Left ventricle myocardium inferior (tissue), 1 donor: ENCODE results near the gene NPIPA1. TPM values are rescaled to one million over a fixed set of nuclear protein-coding genes. Genes with fewer than 3 reads are reported as not detected.
"Not testable (repeated sequence)": the region's sequence is repeated elsewhere in the genome, so short reads cannot be mapped to it uniquely, and the experiment has no call there.

Experiments
- DNase-seq: peaks from one replicate; pipeline ENCODE4 v3.0.0-alpha.2; 2020
- H3K27ac ChIP-seq: fragments of 200-600 bp; replicated peaks from 2 replicates; pipeline ENCODE4 v1.8.0; 2021
- H3K27me3 ChIP-seq: fragments of 200-600 bp; 2 replicates; pipeline ENCODE4 v1.8.0; 2021; ENCODE audit warnings: low read depth
- H3K36me3 ChIP-seq: fragments of 200-600 bp; 2 replicates; pipeline ENCODE4 v1.8.0; 2021
- H3K4me1 ChIP-seq: fragments of 200-600 bp; 2 replicates; pipeline ENCODE4 v1.8.0; 2021
- H3K4me3 ChIP-seq: fragments of 200-600 bp; 2 replicates; pipeline ENCODE4 v1.8.0; 2021; ENCODE audit warnings: mild to moderate bottlenecking, moderate library complexity
- H3K9me3 ChIP-seq: fragments of 200-600 bp; replicated peaks from 2 replicates; pipeline ENCODE4 v1.8.0; 2021
- CTCF ChIP-seq: fragments of 200-600 bp; IDR thresholded peaks from 2 replicates; pipeline ENCODE4 v1.8.0; 2021; ENCODE audit warnings: antibody characterized with exemption, mild to moderate bottlenecking, borderline replicate concordance
- intact Hi-C: fragments of 100-400 bp; cut with micrococcal nuclease; formaldehyde crosslinking; loops from one replicate; pipeline ENCODE4 v1.11.0; 2022
- total RNA-seq: library from RNA; stranded (reverse); fragmentation: NEBNext Ultra II Directional; extraction: Animal tissue kit (Norgen Biotek cat#: 25700); gene quantifications from one replicate; pipeline ENCODE4 v1.2.1, GENCODE V29; 2021
- donor health status: DM: no; HTN: yes; CAD: no; lungs with severe emphysema.

NPIPA1 gene
- total RNA-seq, 1 donor from 2014 or later = 49.2 TPM

GRCh38 chr16:14963281-14964173 lies 26.3 kb downstream of the NPIPA1 start:
- Histone ChIP-seq H3K36me3 (no peaks in the 10 kb centered on the region), H3K4me3 (no peak overlapping the region), H3K4me1 (no peaks in the 10 kb centered on the region), H3K27me3 (no peaks in the 10 kb centered on the region), H3K27ac (no peak overlapping the region), H3K9me3 (peaks cover 8% of the 10 kb centered on the region)
- DNase-seq = no peak
- intact Hi-C loops = no loop called here
- no peak for TF ChIP-seq CTCF

- Histone ChIP-seq H3K4me3 (no peak overlapping the region), H3K36me3 (no peaks in the 10 kb centered on the region), H3K27ac (no peak overlapping the region), H3K27me3 (no peaks in the 10 kb centered on the region), H3K9me3 (peaks cover 8% of the 10 kb centered on the region), H3K4me1 (no peaks in the 10 kb centered on the region)
- intact Hi-C loops = no loop called here
- no peak for DNase-seq
- no peak for TF ChIP-seq CTCF
Observed at GRCh38 chr16:14965328-14965727, 28.1 kb downstream of the NPIPA1 start.

- H3K9me3 ChIP-seq, DNase-seq, H3K36me3 ChIP-seq, H3K27ac ChIP-seq, intact Hi-C loops, H3K27me3 ChIP-seq, H3K4me1 ChIP-seq, H3K4me3 ChIP-seq: not testable (repeated sequence)
Observed at GRCh38 chr16:14969795-14970194, 32.6 kb downstream of the NPIPA1 start.

GRCh38 chr16:14971621-14972228 lies 34.5 kb downstream of the NPIPA1 start:
- peaks cover 28% of the 10 kb centered on the region for H3K4me1 ChIP-seq
- DNase-seq, H3K27ac ChIP-seq, H3K27me3 ChIP-seq, H3K4me3 ChIP-seq, intact Hi-C loops, H3K9me3 ChIP-seq, H3K36me3 ChIP-seq: not testable (repeated sequence)

GRCh38 chr16:14973785-14974322 lies 36.6 kb downstream of the NPIPA1 start:
- Histone ChIP-seq H3K27ac (peak overlapping the region; percentile 94), H3K4me1 (peaks cover 31% of the 10 kb centered on the region), H3K4me3 (peak overlapping the region; percentile 74)
- DNase-seq, H3K36me3 ChIP-seq, intact Hi-C loops, H3K27me3 ChIP-seq, H3K9me3 ChIP-seq: not testable (repeated sequence)

GRCh38 chr16:14974331-14974655 lies 37.0 kb downstream of the NPIPA1 start:
- H3K36me3 ChIP-seq, DNase-seq, H3K9me3 ChIP-seq, H3K27me3 ChIP-seq, intact Hi-C loops: not testable (repeated sequence)
- peak overlapping the region; percentile 94 for H3K27ac ChIP-seq
- H3K4me3 ChIP-seq = peak overlapping the region; percentile 74
- peaks cover 34% of the 10 kb centered on the region for H3K4me1 ChIP-seq

- H3K36me3 ChIP-seq, intact Hi-C loops, H3K9me3 ChIP-seq, H3K27me3 ChIP-seq: not testable (repeated sequence)
- peak; percentile 95 for DNase-seq
- H3K4me1 ChIP-seq = peaks cover 37% of the 10 kb centered on the region
- peak within 1 kb of the TSS; percentile 74 for H3K4me3 ChIP-seq
- H3K27ac ChIP-seq = peak within 1 kb of the TSS; percentile 94
Observed at GRCh38 chr16:14974656-14975417, 37.6 kb downstream of the NPIPA1 start, which contains the start of gene PDXDC1. Gene PDXDC1, plus strand, starts transcription at chr16:14975026. Its CDS starts 174 bp downstream, at chr16:14975200.
